Measurements from ENCODE around the gene SLC13A3. TPM values are rescaled to one million over a fixed set of nuclear protein-coding genes. Genes with fewer than 3 reads are reported as not detected.

The SLC13A3 gene
- total RNA-seq, 4 donors from 2014 or later: 0.62 to 1.6 (median 0.80) TPM

- Histone ChIP-seq H3K9me3 (no peaks in the 10 kb centered on the region), H3K4me3 (no peak overlapping the region), H3K27ac (no peak overlapping the region), H3K36me3 (no peaks in the 10 kb centered on the region), H3K4me1 (no peaks in the 10 kb centered on the region), H3K27me3 (peaks cover 23% of the 10 kb centered on the region)
- no peak for ATAC-seq
- WGBS, 2 donors (ENCODE audit: low coverage in 1 of 2): 63 to 88% methylated on average over 2 of the region's 2 CpGs
- TF ChIP-seq EP300 (IDR thresholded peaks at IDR 0.05) (no peak), CTCF (IDR thresholded peaks at IDR 0.05) (no peak), POLR2AphosphoS5 (IDR thresholded peaks at IDR 0.05) (no peak)
Measured at GRCh38 chr20:46698788-46699187, 47.5 kb upstream of the SLC13A3 start.

- no peak for TF ChIP-seq POLR2AphosphoS5 (IDR thresholded peaks at IDR 0.05)
- TF ChIP-seq EP300 (IDR thresholded peaks at IDR 0.05): no peak
- TF ChIP-seq POLR2A (IDR thresholded peaks at IDR 0.05): no peak
- no peak for TF ChIP-seq CTCF (IDR thresholded peaks at IDR 0.05)
- H3K27me3 ChIP-seq: peaks cover 17% of the 10 kb centered on the region
- 100% methylated on average over 1 of the region's 3 CpGs; no CpG with 5 or more reads in 1 of the 2 donors for WGBS, 2 donors (ENCODE audit: low coverage in 1 of 2)
- H3K9me3 ChIP-seq: no peaks in the 10 kb centered on the region
- H3K36me3 ChIP-seq: no peaks in the 10 kb centered on the region
- no peak overlapping the region for H3K27ac ChIP-seq
- H3K4me3 ChIP-seq: no peak overlapping the region
- no peaks in the 10 kb centered on the region for H3K4me1 ChIP-seq
- ATAC-seq: no peak
Measured at GRCh38 chr20:46696791-46697279, 45.6 kb upstream of the SLC13A3 start.

- TF ChIP-seq EP300 (IDR thresholded peaks at IDR 0.05): no peak
- TF ChIP-seq POLR2A (IDR thresholded peaks at IDR 0.05): no peak
- TF ChIP-seq CTCF (IDR thresholded peaks at IDR 0.05): no peak
- no peak for TF ChIP-seq POLR2AphosphoS5 (IDR thresholded peaks at IDR 0.05)
- H3K36me3 ChIP-seq: no peaks in the 10 kb centered on the region
- H3K27ac ChIP-seq: no peak overlapping the region
- H3K9me3 ChIP-seq: no peaks in the 10 kb centered on the region
- H3K4me1 ChIP-seq: no peaks in the 10 kb centered on the region
- no peak overlapping the region for H3K4me3 ChIP-seq
- WGBS, 2 donors (ENCODE audit: low coverage in 1 of 2): 44 to 46% methylated on average over 2 to 3 of the region's 3 CpGs
- no peak for ATAC-seq
- H3K27me3 ChIP-seq: peaks cover 14% of the 10 kb centered on the region
Measured at GRCh38 chr20:46695892-46696291, 44.6 kb upstream of the SLC13A3 start.

- no peak overlapping the region for H3K27ac ChIP-seq
- no peaks in the 10 kb centered on the region for H3K27me3 ChIP-seq
- H3K9me3 ChIP-seq: no peaks in the 10 kb centered on the region
- WGBS, 2 donors (ENCODE audit: low coverage in 1 of 2): 30 to 40% methylated on average over 1 to 2 of the region's 2 CpGs
- H3K36me3 ChIP-seq: no peaks in the 10 kb centered on the region
- peak; percentile 18 for ATAC-seq
- H3K4me3 ChIP-seq: no peak overlapping the region
- H3K4me1 ChIP-seq: peaks cover 0 to 7% (median 2%) of the 10 kb centered on the region in 3 donors
- TF ChIP-seq CTCF (IDR thresholded peaks at IDR 0.05): no peak
- TF ChIP-seq EP300 (IDR thresholded peaks at IDR 0.05): no peak
- no peak for TF ChIP-seq POLR2AphosphoS5 (IDR thresholded peaks at IDR 0.05)
- TF ChIP-seq POLR2A (IDR thresholded peaks at IDR 0.05): no peak
Measured at GRCh38 chr20:46694484-46694883, 43.2 kb upstream of the SLC13A3 start.

- 67 to 73% methylated on average over 1 to 4 of the region's 4 CpGs for WGBS, 2 donors (ENCODE audit: low coverage in 1 of 2)
- H3K27me3 ChIP-seq: no peaks in the 10 kb centered on the region
- H3K9me3 ChIP-seq: no peaks in the 10 kb centered on the region
- peaks cover 15 to 31% (median 16%) of the 10 kb centered on the region in 3 donors for H3K4me1 ChIP-seq
- no peak overlapping the region for H3K27ac ChIP-seq
- ATAC-seq: no peak
- H3K36me3 ChIP-seq: peaks cover 0 to 9% of the 10 kb centered on the region in 2 donors
- no peak overlapping the region for H3K4me3 ChIP-seq
- no peak for TF ChIP-seq CTCF (IDR thresholded peaks at IDR 0.05)
- TF ChIP-seq POLR2A (IDR thresholded peaks at IDR 0.05): no peak
- no peak for TF ChIP-seq POLR2AphosphoS5 (IDR thresholded peaks at IDR 0.05)
- TF ChIP-seq EP300 (IDR thresholded peaks at IDR 0.05): no peak
Measured at GRCh38 chr20:46691196-46691595, 39.9 kb upstream of the SLC13A3 start.

All from gastroesophageal sphincter (tissue), 4 donors.